ENCODE data around the gene EPSTI1.
"Not testable (repeated sequence)": the region's sequence is repeated elsewhere in the genome, so short reads cannot be mapped to it uniquely, and the experiment has no call there.

Gene EPSTI1
- total RNA-seq: 35.4 to 78.5 (median 62.5) reads per million in 3 donors

- peak; percentile 39 to 66 (median 58) for DNase-seq
- Histone ChIP-seq H3K4me3 (ENCODE audit: insufficient read depth, low read depth, low read length, poor library complexity, severe bottlenecking) (peak within 1 kb of the TSS; percentile 62), H3K27ac (ENCODE audit: insufficient read depth, low read length, poor library complexity, severe bottlenecking) (peak within 1 kb of the TSS; percentile 84), H3K9me3 (ENCODE audit: control insufficient read depth, low read length) (no peaks in the 10 kb centered on the region), H3K4me1 (ENCODE audit: control insufficient read depth, insufficient read depth, low read length, poor library complexity, severe bottlenecking) (peaks cover 15% of the 10 kb centered on the region), H3K27me3 (replicated peaks; ENCODE audit: control insufficient read depth, insufficient read depth, low read length, poor library complexity, severe bottlenecking) (no peaks in the 10 kb centered on the region), H3K36me3 (ENCODE audit: control insufficient read depth, insufficient read depth, low read length) (no peaks in the 10 kb centered on the region)
Measured at GRCh38 chr13:42991898-42992763, at the start of gene EPSTI1. EPSTI1 (minus strand) TSS chr13:42992241; CDS start chr13:42992165, 76 bp downstream.

- no peak for DNase-seq
- H3K27ac ChIP-seq (ENCODE audit: insufficient read depth, low read length, poor library complexity, severe bottlenecking): no peak overlapping the region
- H3K27me3 ChIP-seq (replicated peaks; ENCODE audit: control insufficient read depth, insufficient read depth, low read length, poor library complexity, severe bottlenecking): no peaks in the 10 kb centered on the region
- no peaks in the 10 kb centered on the region for H3K36me3 ChIP-seq (ENCODE audit: control insufficient read depth, insufficient read depth, low read length)
- H3K9me3 ChIP-seq (ENCODE audit: control insufficient read depth, low read length): no peaks in the 10 kb centered on the region
- peaks cover 8% of the 10 kb centered on the region for H3K4me1 ChIP-seq (ENCODE audit: control insufficient read depth, insufficient read depth, low read length, poor library complexity, severe bottlenecking)
- H3K4me3 ChIP-seq (ENCODE audit: insufficient read depth, low read depth, low read length, poor library complexity, severe bottlenecking): no peak overlapping the region
Measured at GRCh38 chr13:43041369-43041921, 49.4 kb upstream of the EPSTI1 start.

GRCh38 chr13:43040581-43041368, 48.7 kb upstream of the EPSTI1 start:
- not testable (repeated sequence) for H3K4me1 ChIP-seq (ENCODE audit: control insufficient read depth, insufficient read depth, low read length, poor library complexity, severe bottlenecking); H3K27me3 ChIP-seq (replicated peaks; ENCODE audit: control insufficient read depth, insufficient read depth, low read length, poor library complexity, severe bottlenecking); H3K36me3 ChIP-seq (ENCODE audit: control insufficient read depth, insufficient read depth, low read length); H3K27ac ChIP-seq (ENCODE audit: insufficient read depth, low read length, poor library complexity, severe bottlenecking); H3K4me3 ChIP-seq (ENCODE audit: insufficient read depth, low read depth, low read length, poor library complexity, severe bottlenecking); H3K9me3 ChIP-seq (ENCODE audit: control insufficient read depth, low read length); DNase-seq

- Histone ChIP-seq H3K9me3 (ENCODE audit: control insufficient read depth, low read length) (no peaks in the 10 kb centered on the region), H3K27ac (ENCODE audit: insufficient read depth, low read length, poor library complexity, severe bottlenecking) (no peak overlapping the region), H3K4me3 (ENCODE audit: insufficient read depth, low read depth, low read length, poor library complexity, severe bottlenecking) (no peak overlapping the region), H3K27me3 (replicated peaks; ENCODE audit: control insufficient read depth, insufficient read depth, low read length, poor library complexity, severe bottlenecking) (no peaks in the 10 kb centered on the region), H3K36me3 (ENCODE audit: control insufficient read depth, insufficient read depth, low read length) (no peaks in the 10 kb centered on the region), H3K4me1 (ENCODE audit: control insufficient read depth, insufficient read depth, low read length, poor library complexity, severe bottlenecking) (peaks cover 6% of the 10 kb centered on the region)
- no peak for DNase-seq
Measured at GRCh38 chr13:43039966-43040365, 47.9 kb upstream of the EPSTI1 start.

- Histone ChIP-seq H3K4me1 (ENCODE audit: control insufficient read depth, insufficient read depth, low read length, poor library complexity, severe bottlenecking) (no peaks in the 10 kb centered on the region), H3K4me3 (ENCODE audit: insufficient read depth, low read depth, low read length, poor library complexity, severe bottlenecking) (no peak overlapping the region), H3K9me3 (ENCODE audit: control insufficient read depth, low read length) (no peaks in the 10 kb centered on the region), H3K27me3 (replicated peaks; ENCODE audit: control insufficient read depth, insufficient read depth, low read length, poor library complexity, severe bottlenecking) (no peaks in the 10 kb centered on the region), H3K36me3 (ENCODE audit: control insufficient read depth, insufficient read depth, low read length) (no peaks in the 10 kb centered on the region), H3K27ac (ENCODE audit: insufficient read depth, low read length, poor library complexity, severe bottlenecking) (no peak overlapping the region)
- DNase-seq: no peak
Measured at GRCh38 chr13:43036351-43037250, 44.6 kb upstream of the EPSTI1 start.

- no peaks in the 10 kb centered on the region for H3K9me3 ChIP-seq (ENCODE audit: control insufficient read depth, low read length)
- H3K27ac ChIP-seq (ENCODE audit: insufficient read depth, low read length, poor library complexity, severe bottlenecking): no peak overlapping the region
- DNase-seq: no peak
- H3K36me3 ChIP-seq (ENCODE audit: control insufficient read depth, insufficient read depth, low read length): no peaks in the 10 kb centered on the region
- H3K4me1 ChIP-seq (ENCODE audit: control insufficient read depth, insufficient read depth, low read length, poor library complexity, severe bottlenecking): no peaks in the 10 kb centered on the region
- H3K4me3 ChIP-seq (ENCODE audit: insufficient read depth, low read depth, low read length, poor library complexity, severe bottlenecking): no peak overlapping the region
- H3K27me3 ChIP-seq (replicated peaks; ENCODE audit: control insufficient read depth, insufficient read depth, low read length, poor library complexity, severe bottlenecking): no peaks in the 10 kb centered on the region
Measured at GRCh38 chr13:43033038-43033437, 41.0 kb upstream of the EPSTI1 start.

GRCh38 chr13:43031881-43032280, 39.8 kb upstream of the EPSTI1 start:
- Histone ChIP-seq H3K27ac (ENCODE audit: insufficient read depth, low read length, poor library complexity, severe bottlenecking) (no peak overlapping the region), H3K4me1 (ENCODE audit: control insufficient read depth, insufficient read depth, low read length, poor library complexity, severe bottlenecking) (no peaks in the 10 kb centered on the region), H3K27me3 (replicated peaks; ENCODE audit: control insufficient read depth, insufficient read depth, low read length, poor library complexity, severe bottlenecking) (no peaks in the 10 kb centered on the region), H3K36me3 (ENCODE audit: control insufficient read depth, insufficient read depth, low read length) (no peaks in the 10 kb centered on the region), H3K9me3 (ENCODE audit: control insufficient read depth, low read length) (no peaks in the 10 kb centered on the region), H3K4me3 (ENCODE audit: insufficient read depth, low read depth, low read length, poor library complexity, severe bottlenecking) (no peak overlapping the region)
- no peak for DNase-seq

GRCh38 chr13:43030548-43030947, 38.5 kb upstream of the EPSTI1 start:
- no peaks in the 10 kb centered on the region for H3K27me3 ChIP-seq (replicated peaks; ENCODE audit: control insufficient read depth, insufficient read depth, low read length, poor library complexity, severe bottlenecking)
- no peaks in the 10 kb centered on the region for H3K9me3 ChIP-seq (ENCODE audit: control insufficient read depth, low read length)
- no peak for DNase-seq
- no peaks in the 10 kb centered on the region for H3K4me1 ChIP-seq (ENCODE audit: control insufficient read depth, insufficient read depth, low read length, poor library complexity, severe bottlenecking)
- H3K36me3 ChIP-seq (ENCODE audit: control insufficient read depth, insufficient read depth, low read length): no peaks in the 10 kb centered on the region
- H3K27ac ChIP-seq (ENCODE audit: insufficient read depth, low read length, poor library complexity, severe bottlenecking): no peak overlapping the region
- no peak overlapping the region for H3K4me3 ChIP-seq (ENCODE audit: insufficient read depth, low read depth, low read length, poor library complexity, severe bottlenecking)

- H3K4me1 ChIP-seq (ENCODE audit: control insufficient read depth, insufficient read depth, low read length, poor library complexity, severe bottlenecking): peaks cover 11% of the 10 kb centered on the region
- DNase-seq: no peak
Measured at GRCh38 chr13:43026262-43026661, 34.2 kb upstream of the EPSTI1 start.

More at GRCh38 chr13:43026262-43026661, 34.2 kb upstream of the EPSTI1 start:
- H3K27me3 ChIP-seq (replicated peaks; ENCODE audit: control insufficient read depth, insufficient read depth, low read length, poor library complexity, severe bottlenecking): no peaks in the 10 kb centered on the region
- no peak overlapping the region for H3K27ac ChIP-seq (ENCODE audit: insufficient read depth, low read length, poor library complexity, severe bottlenecking)
- no peak overlapping the region for H3K4me3 ChIP-seq (ENCODE audit: insufficient read depth, low read depth, low read length, poor library complexity, severe bottlenecking)
- H3K9me3 ChIP-seq (ENCODE audit: control insufficient read depth, low read length): no peaks in the 10 kb centered on the region
- no peaks in the 10 kb centered on the region for H3K36me3 ChIP-seq (ENCODE audit: control insufficient read depth, insufficient read depth, low read length)

Data from effector memory CD4-positive, alpha-beta T cell (primary cell).